ENCODE data around the gene PER1. TPM values are rescaled to one million over a fixed set of nuclear protein-coding genes. Genes with fewer than 3 reads are reported as not detected.

The PER1 gene
- total and polyA plus RNA-seq, 2 of the 13 experiments (the other 11 are each of a cell fraction or from before 2014, with no cell fraction given): 2.6 to 3.6 TPM

- CTCF ChIA-PET (ENCODE audit: low intra/inter-chr PET ratio, low total read pairs): no interaction called here
- BruUV-seq (replicated peaks): TSS peak; percentile 73
- peak; percentile 40; the same call in 1 of the 2 replicates for TF ChIP-seq EEA1 (CRISPR knock-in tag; IDR thresholded peaks at IDR 0.05; ENCODE audit: borderline replicate concordance)
- no peak for TF ChIP-seq E2F2 (CRISPR knock-in tag; IDR thresholded peaks at IDR 0.05; ENCODE audit: borderline replicate concordance)
- peak; percentile 94 for TF ChIP-seq RFX3 (CRISPR knock-in tag; IDR thresholded peaks at IDR 0.05)
- peak; percentile 64 for TF ChIP-seq ASH2L (IDR thresholded peaks at IDR 0.05; ENCODE audit: insufficient read length, low read depth, low read length)
- TF ChIP-seq ZSCAN31 (CRISPR knock-in tag; IDR thresholded peaks at IDR 0.05; ENCODE audit: low read depth): 0 out of 2 replicates have a peak, but pooled peaks have one; percentile 62
- TF ChIP-seq ZNF792 (CRISPR knock-in tag; IDR thresholded peaks at IDR 0.05): no peak
- 0 out of 2 replicates have a peak, but pooled peaks have one; percentile 10 for TF ChIP-seq ZNF331 (CRISPR knock-in tag; IDR thresholded peaks at IDR 0.05)
- TF ChIP-seq ZZZ3 (CRISPR knock-in tag; IDR thresholded peaks at IDR 0.05; ENCODE audit: borderline replicate concordance): no peak
- peak; percentile 52; the same call in 1 of the 2 replicates for TF ChIP-seq MTA1 (CRISPR knock-in tag; IDR thresholded peaks at IDR 0.05; ENCODE audit: borderline replicate concordance)
- peak; percentile 85 for TF ChIP-seq ARID4A (CRISPR knock-in tag; IDR thresholded peaks at IDR 0.05; ENCODE audit: borderline replicate concordance)
- no peak for TF ChIP-seq RAD51 (IDR thresholded peaks at IDR 0.05; ENCODE audit: borderline replicate concordance)
- no peak for TF ChIP-seq ZNF839 (CRISPR knock-in tag; IDR thresholded peaks at IDR 0.05; ENCODE audit: borderline replicate concordance)
- 0 out of 2 replicates have a peak, but pooled peaks have one; percentile 21 for TF ChIP-seq ZNF879 (CRISPR knock-in tag; IDR thresholded peaks at IDR 0.05)
- peak; percentile 83 for TF ChIP-seq PHF8 (CRISPR knock-in tag; IDR thresholded peaks at IDR 0.05)
- TF ChIP-seq ZNF274 (CRISPR knock-in tag; IDR thresholded peaks at IDR 0.05): 0 out of 2 replicates have a peak, but pooled peaks have one; percentile 16
- TF ChIP-seq GMEB2 (CRISPR knock-in tag; IDR thresholded peaks at IDR 0.05; ENCODE audit: low read depth): no peak
- peak; percentile 78; the same call in 1 of the 2 replicates for TF ChIP-seq ZNF761 (CRISPR knock-in tag; conservative IDR thresholded peaks at IDR 0.05)
These were observed 24.2 kb upstream of the PER1 start, which contains the start of gene TMEM107 for GRCh38 chr17:8176197-8176940. TMEM107 (minus strand) TSS chr17:8176380; CDS start chr17:8176286, 94 bp downstream.

More at GRCh38 chr17:8176197-8176940, 24.2 kb upstream of the PER1 start, which contains the start of gene TMEM107:
- in situ Hi-C loops (cut with HindIII; ENCODE audit: extremely low pct_ligation_motif_present, low pct_unique_long_range_greater_than_20kb) (no loop called here), intact Hi-C loops (cut with micrococcal nuclease; ENCODE audit: unreplicated experiment) (no loop called here)
- Histone ChIP-seq H3K9ac (ENCODE audit: insufficient read depth, low read depth, low read length) (peak within 1 kb of the TSS; percentile 74), H3K4me3 (replicated peaks in 1 of 3; ENCODE audit: insufficient read depth in 1 of 3, low read depth in 2 of 3, low read length in 3 of 3) (peak within 1 kb of the TSS; percentile 63 to 86 (median 83)), H3K9me3 (ENCODE audit: low read length) (no peaks in the 10 kb centered on the region), H3K27ac (ENCODE audit: extremely low read length, insufficient read depth, low read length) (peak within 1 kb of the TSS; percentile 65), H3K4me2 (ENCODE audit: low read depth, low read length) (peak within 1 kb of the TSS; percentile 95), H3K79me2 (ENCODE audit: insufficient read depth, low read length) (no peaks in the 10 kb centered on the region), H4K20me1 (ENCODE audit: insufficient read depth, low read length) (no peaks in the 10 kb centered on the region), H2AFZ (ENCODE audit: low read length) (peak within 1 kb of the TSS; percentile 18), H3K4me1 (ENCODE audit: insufficient read depth, low read length) (peaks cover 50% of the 10 kb centered on the region), H3K27me3 (ENCODE audit: control insufficient read depth in 1 of 2, insufficient read depth in 2 of 2, low read length in 2 of 2) (no peaks in the 10 kb centered on the region; a peak in 1 of 5 replicates), H3K36me3 (replicated peaks in 1 of 2; ENCODE audit: control insufficient read depth in 1 of 2, insufficient read depth in 2 of 2, low read length in 2 of 2) (no peaks in the 10 kb centered on the region)
- POLR2A ChIA-PET: interaction anchor here (0.5 to 4.5 kb wide), 7 partner anchors 12 to 119 kb away, joined by 3 to 160 read pairs (median 5); partner anchors contain the start of genes AURKB, BORCS6 and SLC25A35
- peak; percentile 80 for DNase-seq (ENCODE audit: low spot score)
- 0% methylated on average over 18 of the region's 56 CpGs for WGBS (ENCODE audit: low lambda C conversion rate)
- peak; percentile 82 for ATAC-seq
- no peak for FAIRE-seq

Data from HepG2 (cell line).